HG03520 (cell line): ENCODE results near the gene LRP1.

Source experiments
- ATAC-seq: cut with Tn5 transposase; IDR thresholded peaks from one replicate; pipeline ENCODE4 v1.9.1; 2021; ENCODE audit warnings: mild to moderate bottlenecking, moderate library complexity; ENCODE audit not compliant: unreplicated experiment

The LRP1 gene

GRCh38 chr12:57219993-57220754, 91.9 kb downstream of the LRP1 start:
- ATAC-seq = no peak

DNA sequence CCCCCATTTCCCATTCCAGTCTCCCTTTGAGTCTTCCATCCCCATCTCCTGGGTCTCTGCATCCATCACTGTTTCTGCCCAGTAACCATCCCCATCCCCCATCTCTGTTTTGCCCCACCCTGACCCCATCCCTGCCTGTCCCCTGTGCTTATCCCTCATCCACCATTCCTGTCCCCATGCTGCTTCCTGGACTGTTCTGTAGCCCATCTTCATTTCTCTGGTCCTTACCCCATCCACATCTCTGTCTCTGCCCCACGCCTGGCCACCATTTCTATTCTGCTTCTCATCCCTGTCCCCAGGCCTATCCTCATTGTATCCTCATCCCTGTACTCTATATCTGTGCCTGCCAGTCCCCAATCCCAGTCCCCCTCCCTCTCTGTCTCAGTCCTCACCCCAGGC, 92.5 kb downstream of the LRP1 start:
- ATAC-seq = no peak

DNA sequence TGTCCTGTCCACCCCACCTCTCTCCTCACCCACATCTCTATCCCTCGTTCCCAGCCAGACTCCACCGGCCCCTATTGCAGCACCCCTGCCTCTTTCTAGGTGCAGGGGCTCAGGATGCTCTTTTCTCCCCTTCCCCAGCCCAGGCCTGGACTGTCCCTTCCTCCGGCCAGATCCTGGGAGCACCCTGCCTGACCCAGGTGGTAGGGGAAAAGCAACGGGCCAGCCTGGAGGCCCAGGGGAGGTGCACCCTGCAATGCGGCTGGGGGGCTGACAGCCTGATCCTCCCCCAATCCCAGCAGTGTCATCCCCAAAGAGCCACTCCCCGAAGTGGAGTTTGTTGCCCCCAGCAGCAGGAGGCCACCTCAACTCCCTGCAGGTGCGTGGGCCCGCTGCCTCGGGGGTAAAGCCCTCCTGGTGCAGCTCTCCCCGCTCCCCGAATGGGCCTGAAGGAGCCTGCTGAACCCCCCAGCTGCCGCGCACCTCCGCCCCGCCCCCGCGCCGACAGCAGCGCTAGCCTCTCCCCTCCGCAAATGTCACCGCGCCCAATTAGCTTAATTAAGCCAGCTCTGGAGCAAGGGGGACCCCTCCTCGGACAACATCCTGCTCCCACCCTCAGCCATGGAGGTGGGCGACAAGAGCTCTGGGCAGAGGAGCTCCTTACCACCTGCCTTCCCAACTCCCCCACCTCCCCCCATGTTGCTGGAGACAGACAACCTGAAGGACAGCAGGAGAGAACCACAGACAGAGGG, 93.1 kb downstream of the LRP1 start:
- no peak for ATAC-seq

DNA sequence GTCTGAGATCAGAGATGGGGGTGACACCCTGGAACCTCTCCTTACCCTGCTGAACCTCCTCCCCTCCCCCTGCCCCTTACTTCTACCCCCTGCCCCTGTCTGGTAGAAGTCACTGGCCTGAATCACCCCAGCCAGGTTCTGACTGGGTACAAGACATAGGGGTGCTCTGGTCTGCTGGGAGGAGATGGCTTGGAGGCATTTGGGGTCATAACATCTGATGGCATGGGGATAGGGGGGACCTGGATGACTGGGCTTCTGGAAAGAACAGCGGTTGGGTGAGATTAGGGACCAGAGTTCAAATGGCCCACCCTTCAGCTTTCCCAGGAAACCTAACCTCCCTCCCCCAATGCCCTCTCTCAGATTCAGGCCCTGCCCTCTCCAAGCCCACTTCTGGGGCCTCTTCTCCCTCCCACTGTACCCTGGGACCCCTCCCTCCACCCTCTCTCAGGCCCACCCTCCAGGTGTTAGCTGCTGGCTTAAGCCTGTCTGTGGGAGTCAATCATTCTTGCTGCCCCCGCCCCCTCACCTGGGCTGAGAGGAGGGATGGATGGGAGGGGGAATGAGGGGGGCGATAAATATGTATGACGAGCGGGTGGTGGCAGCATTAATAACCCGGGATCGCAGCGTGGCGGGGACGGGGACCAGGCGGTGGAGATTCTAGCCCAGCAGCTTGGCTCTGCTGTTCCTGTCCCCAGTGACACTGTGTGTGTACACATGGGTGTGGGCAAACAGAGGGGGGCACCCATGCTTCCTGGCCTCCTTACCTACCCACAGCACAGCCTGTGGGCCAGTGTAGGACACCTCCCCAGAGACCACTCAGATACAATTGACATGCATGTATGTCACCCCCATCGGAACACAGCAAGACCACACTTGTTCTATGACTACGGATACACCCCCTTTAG, 94.3 kb downstream of the LRP1 start:
- no peak for ATAC-seq

DNA sequence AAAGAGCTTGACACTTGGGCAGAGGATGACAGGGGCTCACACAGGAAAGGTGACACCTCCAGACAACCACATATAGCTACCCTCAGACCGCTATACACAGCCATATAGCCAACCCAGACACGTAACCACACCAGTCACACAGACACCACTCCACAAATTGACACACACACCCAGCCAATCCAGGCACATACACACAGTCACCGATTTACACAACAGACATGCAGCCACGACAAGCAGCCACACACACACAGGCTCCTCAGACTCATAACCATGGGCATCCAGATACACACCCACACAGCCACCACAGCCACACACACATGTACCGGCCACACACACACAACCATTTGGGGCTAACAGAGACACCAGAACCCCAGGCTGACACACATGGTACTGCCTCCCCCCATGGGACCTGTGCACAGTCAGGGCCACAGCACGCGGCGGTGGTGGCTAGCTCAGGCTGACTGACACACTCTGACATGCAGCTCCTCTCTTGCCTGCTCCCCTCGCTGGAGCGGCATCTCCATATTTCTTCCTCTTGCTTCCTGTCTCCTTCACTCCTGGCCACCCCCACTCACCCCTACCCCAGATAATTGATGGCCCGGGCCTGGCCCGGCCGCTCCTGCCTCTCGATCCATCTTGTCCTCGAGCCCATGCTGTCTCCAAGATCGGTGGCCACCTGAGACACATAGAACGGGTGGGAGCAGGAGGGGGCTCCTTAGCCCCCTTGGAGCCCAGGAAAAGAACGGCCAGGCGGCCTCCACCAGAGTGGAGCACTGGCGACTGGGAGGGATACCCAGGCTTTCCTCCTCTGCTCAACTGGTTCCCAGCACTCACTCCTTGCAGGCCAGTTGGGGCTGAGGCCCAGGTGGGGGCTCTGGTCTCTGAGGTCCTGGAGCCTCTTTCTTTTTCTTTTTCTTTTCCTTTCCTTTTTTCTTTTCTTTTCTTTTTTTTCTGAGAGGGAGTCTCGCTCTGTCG, 95.2 kb downstream of the LRP1 start:
- no peak for ATAC-seq

- no peak for ATAC-seq
Observed at GRCh38 chr12:57224278-57224972, 96.1 kb downstream of the LRP1 start.

- no peak for ATAC-seq
Observed at GRCh38 chr12:57224973-57225679, 96.8 kb downstream of the LRP1 start.

- no peak for ATAC-seq
Observed at GRCh38 chr12:57225680-57226210, 97.5 kb downstream of the LRP1 start.

DNA sequence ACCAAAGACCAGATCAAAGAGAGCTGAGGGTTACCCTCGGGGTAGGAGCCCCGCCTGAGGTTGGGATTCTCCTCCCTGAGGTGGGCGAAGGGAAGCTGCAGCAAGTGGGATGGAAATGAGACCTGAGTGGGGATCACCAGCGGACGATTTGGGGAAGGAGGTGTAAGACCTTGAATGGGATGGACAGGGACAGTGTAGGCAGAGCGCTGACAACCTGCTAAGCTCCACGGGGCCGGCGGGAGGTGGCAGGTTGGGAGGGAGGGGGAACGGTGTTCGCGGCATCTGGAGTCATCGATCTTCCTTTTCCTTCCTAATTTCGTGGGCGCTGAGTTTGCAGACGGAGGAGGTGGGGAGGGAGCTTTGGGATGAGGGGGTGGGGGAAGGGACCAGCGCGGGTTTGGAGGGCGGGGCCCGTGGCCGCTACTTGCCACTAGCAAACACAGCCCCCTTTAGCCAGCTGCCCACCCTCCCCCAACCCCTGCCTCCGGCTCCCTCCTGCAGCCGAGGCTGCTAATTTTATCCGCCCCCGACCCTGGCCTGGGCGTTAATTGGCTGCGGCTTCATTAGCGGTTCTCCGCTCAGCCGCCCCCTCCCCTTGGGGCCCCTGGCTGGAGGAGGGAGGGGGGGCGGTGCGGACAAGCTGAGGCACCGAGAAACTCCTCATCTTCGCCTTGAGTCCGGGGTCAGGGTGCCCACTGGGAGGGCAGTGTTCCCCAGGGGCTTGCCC, 98.5 kb downstream of the LRP1 start:
- ATAC-seq = no peak

GRCh38 chr12:57227315-57228115, 99.2 kb downstream of the LRP1 start:
- no peak for ATAC-seq

DNA sequence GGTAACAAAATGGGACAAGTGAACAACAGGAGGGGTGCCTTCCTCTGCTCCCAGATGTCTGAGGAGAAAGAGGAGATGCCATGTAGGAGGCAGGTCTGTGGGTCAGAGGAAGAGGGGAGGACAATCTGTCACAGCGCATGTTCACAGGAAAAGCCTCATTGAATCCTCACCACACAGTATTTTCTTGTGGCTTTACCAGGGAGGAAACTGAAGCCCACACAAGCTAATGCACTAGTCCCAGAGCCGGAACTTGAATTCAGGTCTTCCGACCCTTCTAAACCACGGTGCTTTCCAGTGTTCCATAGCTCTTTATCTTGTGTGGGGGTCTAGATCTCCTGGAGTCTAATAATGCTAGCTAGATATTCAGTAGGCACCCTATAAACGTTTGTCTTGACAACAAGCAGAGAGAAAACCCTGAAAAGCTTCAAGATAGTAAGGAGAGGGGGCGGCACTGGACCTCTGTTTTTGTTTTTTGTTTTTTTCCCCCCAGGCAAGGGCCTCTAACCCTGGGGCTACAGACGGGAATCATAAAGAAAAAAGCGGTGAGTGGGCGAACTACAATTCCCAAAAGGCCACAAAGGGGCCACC, 100.9 kb downstream of the LRP1 start:
- ATAC-seq = no peak

DNA sequence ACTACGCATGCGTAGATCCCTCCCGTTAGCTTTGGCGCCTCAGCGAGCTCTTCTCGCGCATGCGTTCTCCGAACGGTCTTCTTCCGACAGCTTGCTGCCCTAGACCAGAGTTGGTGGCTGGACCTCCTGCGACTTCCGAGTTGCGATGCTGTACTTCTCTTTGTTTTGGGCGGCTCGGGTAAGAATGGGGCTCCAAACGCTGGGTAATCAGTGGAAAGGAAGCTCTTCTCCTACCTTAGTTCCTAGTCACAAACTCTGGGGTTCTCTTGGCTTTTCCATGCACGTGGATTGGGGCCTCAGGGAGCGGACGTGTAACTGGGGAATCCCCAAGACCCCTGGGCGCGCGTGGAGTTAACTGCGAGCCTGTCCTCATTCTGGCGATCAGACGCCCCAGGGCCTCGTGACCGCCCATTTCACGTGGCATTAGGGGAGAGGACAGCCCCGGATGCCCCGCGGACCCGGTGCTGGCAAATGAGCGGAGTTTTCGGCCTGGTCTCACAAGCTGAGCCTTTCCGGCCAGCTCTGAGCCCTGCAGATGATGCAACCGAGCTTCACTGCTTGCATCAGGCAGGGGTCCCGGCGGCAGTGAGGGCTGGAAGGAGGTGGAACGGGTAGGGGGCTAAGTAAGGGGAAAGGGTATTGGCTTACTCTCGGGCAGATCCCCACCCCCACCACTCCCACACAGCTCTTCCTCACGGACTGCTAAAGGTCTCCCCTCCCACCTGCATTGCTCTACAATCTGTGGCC, 101.5 kb downstream of the LRP1 start, which contains the start of gene SHMT2:
SHMT2 (plus strand) TSS at position 78 of the 747 bp plus-strand sequence; CDS start at position 146, 68 bp downstream.
- ATAC-seq = peak; percentile 72

DNA sequence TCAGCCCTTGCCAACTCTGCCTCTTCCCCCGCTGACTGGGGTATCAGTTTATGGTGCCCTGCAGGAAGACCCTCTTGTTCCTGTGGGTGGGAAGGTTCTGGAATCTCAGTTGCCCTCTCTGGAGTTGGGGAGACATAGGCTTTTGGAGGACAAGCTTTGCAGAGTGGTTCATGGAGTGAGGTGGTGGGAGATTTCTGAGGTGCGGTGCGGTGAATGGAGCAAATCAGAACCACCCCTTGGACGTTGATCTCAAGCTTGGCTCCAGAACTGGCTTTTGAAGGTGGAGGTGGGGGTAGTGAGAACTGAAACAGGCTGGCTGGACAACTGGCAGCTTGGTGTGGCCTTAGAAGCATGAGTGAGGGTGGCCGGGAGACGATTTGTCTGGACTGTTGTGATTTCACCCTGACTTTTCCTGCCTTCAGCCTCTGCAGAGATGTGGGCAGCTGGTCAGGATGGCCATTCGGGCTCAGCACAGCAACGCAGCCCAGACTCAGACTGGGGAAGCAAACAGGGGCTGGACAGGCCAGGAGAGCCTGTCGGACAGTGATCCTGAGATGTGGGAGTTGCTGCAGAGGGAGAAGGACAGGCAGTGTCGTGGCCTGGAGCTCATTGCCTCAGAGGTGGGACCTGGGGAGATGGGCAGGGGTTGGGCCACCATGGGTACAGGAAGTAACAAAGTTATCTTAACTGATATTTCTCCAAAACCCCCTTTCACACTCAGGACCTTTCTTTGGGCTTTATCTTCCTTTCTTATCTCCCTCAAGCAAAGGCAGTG, 102.3 kb downstream of the LRP1 start:
- ATAC-seq = no peak

- no peak for ATAC-seq
Observed at GRCh38 chr12:57231276-57232021, 103.2 kb downstream of the LRP1 start.
